Medulla oblongata (tissue), 1 donor: ENCODE data around the gene LIPJ.

Experiments
- DNase-seq: peaks from one replicate; pipeline ENCODE4 v3.0.0-alpha.2; 2015; ENCODE audit errors: extremely low spot score

LIPJ gene

GRCh38 chr10:88594482-88594881, 7.9 kb downstream of the LIPJ start:
- no peak for DNase-seq

DNA sequence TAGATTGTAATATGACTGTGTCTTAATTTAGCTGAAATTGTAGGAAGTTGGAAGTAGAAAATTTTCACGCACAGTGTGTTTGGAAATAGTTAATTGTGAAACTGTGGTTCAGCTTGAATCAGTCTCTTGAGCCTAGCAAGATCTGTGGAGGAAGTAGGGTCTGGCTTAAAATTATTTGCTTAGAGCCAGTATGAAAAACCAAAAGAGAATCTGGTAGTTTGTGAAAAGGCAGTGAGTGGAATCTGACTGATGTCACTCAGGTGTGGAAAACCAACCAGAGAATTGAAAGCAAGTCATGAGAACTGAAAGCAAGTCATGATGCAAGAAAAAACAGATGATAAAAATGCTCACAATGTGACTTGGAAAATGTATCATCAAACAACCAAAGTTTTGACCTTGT, 11.5 kb downstream of the LIPJ start:
- DNase-seq = no peak

DNA sequence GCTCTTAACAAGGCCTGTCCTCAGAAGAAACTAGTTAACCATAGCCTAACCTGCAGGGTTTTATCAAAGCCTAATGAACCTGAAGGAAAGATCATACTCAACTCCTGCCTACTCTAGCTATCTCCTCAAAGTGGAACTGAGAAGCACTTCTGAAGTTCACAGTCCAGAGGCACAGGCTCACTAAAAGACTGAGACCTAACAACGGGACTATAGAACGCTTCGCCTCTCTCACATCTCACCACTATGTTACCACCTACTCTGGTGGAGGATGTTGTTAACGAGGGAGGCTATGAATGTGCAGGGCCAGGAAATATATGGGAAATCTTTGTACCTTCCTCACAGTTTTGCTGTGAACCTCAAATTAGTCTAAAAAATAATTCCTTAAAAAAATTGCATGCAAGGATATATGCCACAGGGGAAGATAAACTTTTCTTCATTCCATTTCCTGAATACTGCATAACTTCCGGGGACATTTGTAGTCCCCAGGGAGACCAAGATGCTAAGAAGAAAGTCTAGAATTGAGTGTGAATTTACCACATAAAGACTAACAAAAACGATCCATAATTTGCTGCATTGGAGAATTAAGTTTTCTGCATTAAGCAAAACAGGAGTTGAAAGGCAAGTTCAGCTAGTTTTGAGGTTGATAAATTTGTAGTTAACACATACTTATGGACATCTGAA, 21.6 kb downstream of the LIPJ start:
- DNase-seq = no peak

GRCh38 chr10:88608780-88609179, 22.2 kb downstream of the LIPJ start:
- DNase-seq = no peak

DNA sequence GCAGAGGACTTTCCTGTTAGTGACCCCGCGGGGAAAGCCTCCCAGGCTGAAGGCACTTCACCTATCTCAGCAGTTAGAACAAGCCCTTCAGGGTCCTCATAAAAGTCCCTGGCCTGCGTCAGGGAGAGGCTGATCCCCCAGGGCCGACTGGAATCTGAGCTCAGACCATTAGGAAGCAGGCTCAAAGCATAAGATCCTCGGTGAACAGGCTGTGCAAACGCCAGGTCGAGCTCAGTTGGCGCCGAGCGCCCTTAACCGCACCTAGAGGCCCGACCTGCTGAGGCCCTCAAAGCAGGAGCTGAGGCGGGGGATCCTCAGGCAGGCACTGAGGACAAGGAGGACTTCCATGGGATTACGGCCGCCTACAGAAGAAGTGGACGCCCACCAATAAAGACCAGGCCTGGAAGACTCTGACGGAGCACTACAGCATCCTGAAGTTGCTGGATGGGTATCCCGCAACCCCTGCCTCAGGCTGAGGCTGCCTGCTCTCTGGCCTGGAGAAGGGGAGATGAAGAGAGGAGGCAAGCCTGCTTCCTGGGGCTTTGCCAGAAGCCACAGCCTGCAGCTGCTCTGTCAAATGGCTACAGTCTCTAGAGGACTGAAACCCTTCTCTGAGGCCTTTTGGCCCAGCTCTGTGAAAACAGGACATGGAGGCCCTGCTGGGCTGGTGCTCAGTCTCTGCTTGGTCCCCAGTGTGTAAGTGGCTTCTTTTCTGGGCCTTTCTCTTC, 29.9 kb downstream of the LIPJ start:
- DNase-seq = peak; percentile 4

- DNase-seq = no peak
Observed at GRCh38 chr10:88617772-88618300, 31.3 kb downstream of the LIPJ start.

GRCh38 chr10:88618496-88618895, 31.9 kb downstream of the LIPJ start:
- DNase-seq = no peak

- no peak for DNase-seq
Observed at GRCh38 chr10:88620441-88620840, 33.9 kb downstream of the LIPJ start.

DNA sequence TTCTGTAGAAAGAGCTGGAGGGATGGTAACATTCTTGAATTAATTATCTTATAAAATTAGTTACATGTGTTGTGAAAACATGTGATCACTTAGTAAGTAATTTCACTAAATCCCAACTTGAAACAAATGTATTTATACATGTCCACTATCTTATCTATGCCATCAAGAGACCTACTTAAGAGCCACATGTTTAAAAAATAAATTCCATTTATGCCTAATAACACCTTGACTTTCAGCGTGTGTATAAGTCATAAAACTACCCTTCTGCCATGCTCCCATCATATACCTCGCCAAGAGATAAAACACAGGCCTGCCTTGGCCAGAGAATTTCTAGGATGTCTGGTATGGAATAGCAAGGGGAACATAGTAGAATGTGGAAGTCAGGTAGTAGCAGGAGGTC, 37.3 kb downstream of the LIPJ start:
- no peak for DNase-seq

DNA sequence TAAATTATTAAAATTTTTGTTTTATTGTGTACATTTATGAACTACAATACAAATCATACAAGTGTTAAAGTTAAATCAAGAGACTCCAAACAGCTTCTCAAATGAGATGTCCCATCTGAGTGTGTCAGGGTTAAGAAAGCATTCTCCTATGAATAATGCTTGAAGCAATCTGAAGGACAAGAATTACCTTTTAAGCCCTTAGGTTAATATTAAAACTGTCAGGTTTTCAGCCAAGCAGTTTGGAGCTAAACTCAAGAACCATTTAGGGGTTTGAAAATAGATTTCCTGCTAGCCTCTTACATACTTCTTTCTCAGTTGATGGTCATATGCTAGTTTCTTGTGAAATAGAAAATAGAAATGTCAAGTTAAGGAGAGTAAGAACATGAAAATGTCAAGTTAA, 38.3 kb downstream of the LIPJ start:
- DNase-seq = no peak

DNA sequence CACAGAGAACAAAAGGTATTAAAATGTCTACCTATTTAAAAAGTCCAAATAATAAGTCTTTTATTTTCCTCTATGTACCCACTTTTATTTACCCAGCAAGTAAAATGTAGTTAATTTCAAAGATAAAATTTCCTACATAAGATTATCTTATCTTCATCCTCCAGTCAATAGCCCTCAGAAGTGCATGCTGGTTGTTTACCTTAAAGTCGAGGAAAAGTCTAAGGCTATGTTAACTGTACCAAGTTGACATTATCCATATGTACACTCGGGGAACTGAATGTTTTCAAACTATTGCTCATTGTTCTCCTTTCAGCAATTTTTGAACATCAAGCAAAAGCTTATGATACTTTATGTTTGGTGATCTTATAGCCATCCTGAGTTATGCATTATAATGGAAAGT, 53.6 kb downstream of the LIPJ start:
- DNase-seq = no peak

GRCh38 chr10:88642209-88642608, 55.6 kb downstream of the LIPJ start:
- no peak for DNase-seq

GRCh38 chr10:88642963-88643362, 56.4 kb downstream of the LIPJ start:
- no peak for DNase-seq

DNA sequence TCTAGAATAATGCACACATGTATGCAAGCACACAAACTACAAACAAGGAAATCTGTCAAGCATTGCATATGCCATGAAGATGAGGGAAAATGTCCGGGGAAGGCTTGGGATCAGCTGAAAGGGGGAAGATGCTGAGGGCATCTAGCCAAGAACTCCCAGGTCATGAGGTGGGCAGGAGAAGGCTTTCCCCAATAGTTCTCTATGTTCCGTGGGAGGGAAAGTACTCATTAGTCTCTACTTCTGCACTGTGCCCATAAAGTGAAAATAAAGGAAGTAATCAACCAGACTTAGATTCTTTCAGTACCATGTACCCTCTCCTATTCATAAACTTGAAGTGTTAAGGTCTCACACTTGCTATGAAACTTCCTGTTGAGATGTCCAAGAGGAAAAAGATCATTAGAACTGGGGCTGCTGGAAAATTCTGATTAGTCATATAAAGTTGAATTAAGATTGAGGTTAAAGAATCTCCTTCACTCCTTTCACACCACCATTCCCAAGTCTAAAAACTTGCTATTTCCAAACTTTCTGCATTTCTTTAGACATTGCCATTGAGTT, 60.6 kb downstream of the LIPJ start:
- DNase-seq = no peak

- DNase-seq = no peak
Observed at GRCh38 chr10:88651101-88651551, 64.6 kb downstream of the LIPJ start.

- DNase-seq = no peak
Observed at GRCh38 chr10:88652616-88653015, 66.1 kb downstream of the LIPJ start.
